ENCODE data around the gene APLN. TPM values are rescaled to one million over a fixed set of nuclear protein-coding genes. Genes with fewer than 3 reads are reported as not detected.

The APLN gene, protein sequence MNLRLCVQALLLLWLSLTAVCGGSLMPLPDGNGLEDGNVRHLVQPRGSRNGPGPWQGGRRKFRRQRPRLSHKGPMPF
- 1.1 TPM for polyA plus RNA-seq (2013, experiment 1 of 2)
- 2.7 TPM for polyA plus RNA-seq (2013, experiment 2 of 2)

GRCh38 chrX:129654652-129655546 is at the start of gene APLN:
Gene APLN, minus strand, starts transcription at chrX:129654956. Its CDS starts 326 bp downstream, at chrX:129654630.
- H3K9me3 ChIP-seq (ENCODE audit: insufficient read depth, low read depth, low read length): no peaks in the 10 kb centered on the region
- under 1% methylated on average over 63 of the region's 67 CpGs for WGBS
- H3K27ac ChIP-seq (ENCODE audit: low read depth, low read length): no peak within 1 kb of the TSS
- H3K4me1 ChIP-seq (ENCODE audit: insufficient read depth, low read length): peaks cover 6% of the 10 kb centered on the region
- H3K9ac ChIP-seq (ENCODE audit: low read depth, low read length): 0 out of 2 replicates have a peak within 1 kb of the TSS, but pooled peaks have one; percentile 26
- H3K36me3 ChIP-seq (ENCODE audit: insufficient read depth, low read length): no peaks in the 10 kb centered on the region
- H3K4me3 ChIP-seq (ENCODE audit: low read length): peak within 1 kb of the TSS; percentile 56
- H3K27me3 ChIP-seq (ENCODE audit: insufficient read depth, low read length): peaks cover 66% of the 10 kb centered on the region

GRCh38 chrX:129704491-129704890 is 49.7 kb upstream of the APLN start:
- Histone ChIP-seq H3K4me1 (ENCODE audit: insufficient read depth, low read length) (no peaks in the 10 kb centered on the region), H3K4me3 (ENCODE audit: low read length) (no peak overlapping the region), H3K36me3 (ENCODE audit: insufficient read depth, low read length) (no peaks in the 10 kb centered on the region), H3K27me3 (ENCODE audit: insufficient read depth, low read length) (no peaks in the 10 kb centered on the region), H3K9me3 (ENCODE audit: insufficient read depth, low read depth, low read length) (no peaks in the 10 kb centered on the region), H3K9ac (ENCODE audit: low read depth, low read length) (no peak overlapping the region), H3K27ac (ENCODE audit: low read depth, low read length) (no peak overlapping the region)
- 89% methylated on average over 2 of the region's 2 CpGs for WGBS

GRCh38 chrX:129701624-129702069 is 46.9 kb upstream of the APLN start:
- Histone ChIP-seq H3K27me3 (ENCODE audit: insufficient read depth, low read length) (no peaks in the 10 kb centered on the region), H3K9me3 (ENCODE audit: insufficient read depth, low read depth, low read length) (no peaks in the 10 kb centered on the region), H3K4me1 (ENCODE audit: insufficient read depth, low read length) (peaks cover 9% of the 10 kb centered on the region; the same call in 1 of the 2 replicates), H3K27ac (ENCODE audit: low read depth, low read length) (no peak overlapping the region), H3K9ac (ENCODE audit: low read depth, low read length) (no peak overlapping the region), H3K4me3 (ENCODE audit: low read length) (no peak overlapping the region), H3K36me3 (ENCODE audit: insufficient read depth, low read length) (no peaks in the 10 kb centered on the region)
- WGBS: 93% methylated on average over 8 of the region's 8 CpGs

- no peak overlapping the region for H3K27ac ChIP-seq (ENCODE audit: low read depth, low read length)
- no peaks in the 10 kb centered on the region for H3K9me3 ChIP-seq (ENCODE audit: insufficient read depth, low read depth, low read length)
- 93% methylated on average over 3 of the region's 4 CpGs for WGBS
- no peak overlapping the region for H3K4me3 ChIP-seq (ENCODE audit: low read length)
- no peak overlapping the region for H3K9ac ChIP-seq (ENCODE audit: low read depth, low read length)
- no peaks in the 10 kb centered on the region for H3K27me3 ChIP-seq (ENCODE audit: insufficient read depth, low read length)
- H3K4me1 ChIP-seq (ENCODE audit: insufficient read depth, low read length): peaks cover 18% of the 10 kb centered on the region; the same call in 1 of the 2 replicates
- H3K36me3 ChIP-seq (ENCODE audit: insufficient read depth, low read length): no peaks in the 10 kb centered on the region
These were observed 45.8 kb upstream of the APLN start for GRCh38 chrX:129700536-129700935.

DNA sequence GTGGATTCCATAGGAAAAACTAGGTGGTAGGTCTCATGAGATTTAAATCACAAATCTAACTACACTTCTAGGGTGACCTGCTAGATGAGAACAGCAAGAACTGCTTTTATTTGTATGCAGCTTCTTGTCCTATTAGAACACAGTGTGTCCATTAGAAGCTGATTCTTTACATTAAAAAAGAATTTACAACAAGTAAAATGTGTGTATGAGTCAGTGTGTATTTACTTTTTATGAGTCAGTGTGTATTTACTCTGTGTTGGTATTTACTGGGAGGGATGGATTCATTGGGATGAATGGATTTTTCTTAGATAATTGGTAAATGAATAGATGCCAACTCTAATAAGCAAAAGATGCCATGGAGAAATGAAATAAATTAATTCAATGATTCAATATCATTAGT is 43.4 kb upstream of the APLN start:
- no peak overlapping the region for H3K4me3 ChIP-seq (ENCODE audit: low read length)
- peaks cover 18% of the 10 kb centered on the region; the same call in 1 of the 2 replicates for H3K4me1 ChIP-seq (ENCODE audit: insufficient read depth, low read length)
- no peak overlapping the region for H3K27ac ChIP-seq (ENCODE audit: low read depth, low read length)
- H3K9me3 ChIP-seq (ENCODE audit: insufficient read depth, low read depth, low read length): no peaks in the 10 kb centered on the region
- H3K36me3 ChIP-seq (ENCODE audit: insufficient read depth, low read length): no peaks in the 10 kb centered on the region
- no peaks in the 10 kb centered on the region for H3K27me3 ChIP-seq (ENCODE audit: insufficient read depth, low read length)
- no peak overlapping the region for H3K9ac ChIP-seq (ENCODE audit: low read depth, low read length)

DNA sequence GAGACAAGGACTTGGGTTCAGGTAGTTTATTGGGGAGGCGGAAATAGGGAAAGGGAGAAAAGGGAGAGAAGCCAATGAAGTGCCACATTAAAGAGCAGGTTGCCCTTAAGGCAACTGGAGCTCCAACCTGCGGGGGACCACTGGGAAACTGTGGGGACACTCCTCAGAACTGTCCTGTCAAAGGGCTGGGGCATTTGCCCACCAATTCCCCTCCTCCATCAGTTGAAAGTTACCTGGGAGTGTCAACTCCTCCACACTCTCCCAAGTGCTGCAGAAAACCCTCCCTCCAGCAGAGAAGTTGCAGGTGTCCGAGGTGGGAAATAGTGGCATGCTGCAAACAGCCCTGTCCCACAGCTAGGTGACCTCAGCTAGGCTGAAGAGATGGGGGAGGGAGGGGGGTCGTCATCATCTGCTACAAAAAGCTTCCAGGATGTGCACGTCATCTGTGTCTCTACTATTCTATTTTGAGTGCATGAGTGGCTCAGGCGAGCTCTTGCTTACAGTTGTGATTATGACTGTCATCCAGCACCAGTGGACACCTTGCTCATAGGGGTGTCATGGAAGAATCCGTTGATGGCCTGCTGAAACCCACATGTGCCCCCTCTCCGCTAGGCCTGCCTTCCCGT is 42.6 kb upstream of the APLN start:
- Histone ChIP-seq H3K9ac (ENCODE audit: low read depth, low read length) (no peak overlapping the region), H3K4me1 (ENCODE audit: insufficient read depth, low read length) (peaks cover 18% of the 10 kb centered on the region; the same call in 1 of the 2 replicates), H3K9me3 (ENCODE audit: insufficient read depth, low read depth, low read length) (no peaks in the 10 kb centered on the region), H3K36me3 (ENCODE audit: insufficient read depth, low read length) (no peaks in the 10 kb centered on the region), H3K4me3 (ENCODE audit: low read length) (no peak overlapping the region), H3K27me3 (ENCODE audit: insufficient read depth, low read length) (no peaks in the 10 kb centered on the region), H3K27ac (ENCODE audit: low read depth, low read length) (no peak overlapping the region)
- WGBS: 63% methylated on average over 9 of the region's 9 CpGs

GRCh38 chrX:129696463-129697155 is 41.9 kb upstream of the APLN start:
- Histone ChIP-seq H3K36me3 (ENCODE audit: insufficient read depth, low read length) (no peaks in the 10 kb centered on the region), H3K4me1 (ENCODE audit: insufficient read depth, low read length) (peaks cover 18% of the 10 kb centered on the region; the same call in 1 of the 2 replicates)
- 46% methylated on average over 7 of the region's 8 CpGs for WGBS

GRCh38 chrX:129695937-129696336 is 41.2 kb upstream of the APLN start:
- H3K36me3 ChIP-seq (ENCODE audit: insufficient read depth, low read length): no peaks in the 10 kb centered on the region
- no peaks in the 10 kb centered on the region for H3K9me3 ChIP-seq (ENCODE audit: insufficient read depth, low read depth, low read length)
- no peaks in the 10 kb centered on the region for H3K27me3 ChIP-seq (ENCODE audit: insufficient read depth, low read length)
- 86% methylated on average over 8 of the region's 8 CpGs for WGBS
- H3K9ac ChIP-seq (ENCODE audit: low read depth, low read length): no peak overlapping the region
- H3K27ac ChIP-seq (ENCODE audit: low read depth, low read length): no peak overlapping the region
- H3K4me3 ChIP-seq (ENCODE audit: low read length): no peak overlapping the region
- H3K4me1 ChIP-seq (ENCODE audit: insufficient read depth, low read length): peaks cover 18% of the 10 kb centered on the region; the same call in 1 of the 2 replicates

More at GRCh38 chrX:129696463-129697155, 41.9 kb upstream of the APLN start:
- no peak overlapping the region for H3K9ac ChIP-seq (ENCODE audit: low read depth, low read length)
- H3K27me3 ChIP-seq (ENCODE audit: insufficient read depth, low read length): no peaks in the 10 kb centered on the region
- H3K9me3 ChIP-seq (ENCODE audit: insufficient read depth, low read depth, low read length): no peaks in the 10 kb centered on the region
- H3K4me3 ChIP-seq (ENCODE audit: low read length): no peak overlapping the region
- H3K27ac ChIP-seq (ENCODE audit: low read depth, low read length): no peak overlapping the region; the same call in 1 of the 2 replicates

DNA sequence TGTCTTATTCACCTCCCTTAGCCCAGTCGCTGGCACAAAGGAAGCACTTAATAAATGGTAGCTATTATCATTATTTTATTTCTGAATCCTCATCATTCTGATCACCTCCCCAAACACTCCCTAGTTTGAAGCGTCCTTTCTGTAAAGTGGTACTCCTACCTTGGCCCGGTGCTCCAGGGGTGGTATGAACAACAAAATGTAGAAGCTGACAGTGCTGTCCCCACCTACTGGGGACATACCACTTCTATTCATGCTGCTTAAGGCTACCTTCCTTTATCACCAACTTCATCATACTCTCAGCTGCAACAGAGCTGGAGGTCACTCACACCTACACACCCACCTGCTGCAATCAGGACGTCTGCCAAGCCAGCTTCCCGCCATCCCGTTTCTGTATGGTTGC is 40.8 kb upstream of the APLN start:
- H3K4me1 ChIP-seq (ENCODE audit: insufficient read depth, low read length): peaks cover 18% of the 10 kb centered on the region; the same call in 1 of the 2 replicates
- no peaks in the 10 kb centered on the region for H3K9me3 ChIP-seq (ENCODE audit: insufficient read depth, low read depth, low read length)
- no peaks in the 10 kb centered on the region for H3K36me3 ChIP-seq (ENCODE audit: insufficient read depth, low read length)
- H3K9ac ChIP-seq (ENCODE audit: low read depth, low read length): no peak overlapping the region
- 86% methylated on average over 5 of the region's 6 CpGs for WGBS
- H3K27me3 ChIP-seq (ENCODE audit: insufficient read depth, low read length): no peaks in the 10 kb centered on the region
- no peak overlapping the region for H3K4me3 ChIP-seq (ENCODE audit: low read length)
- no peak overlapping the region for H3K27ac ChIP-seq (ENCODE audit: low read depth, low read length)

GRCh38 chrX:129694805-129695204 is 40.0 kb upstream of the APLN start:
- no peak overlapping the region for H3K9ac ChIP-seq (ENCODE audit: low read depth, low read length)
- H3K4me1 ChIP-seq (ENCODE audit: insufficient read depth, low read length): peaks cover 18% of the 10 kb centered on the region; the same call in 1 of the 2 replicates
- H3K9me3 ChIP-seq (ENCODE audit: insufficient read depth, low read depth, low read length): no peaks in the 10 kb centered on the region
- H3K4me3 ChIP-seq (ENCODE audit: low read length): no peak overlapping the region
- 96% methylated on average over 5 of the region's 5 CpGs for WGBS
- no peaks in the 10 kb centered on the region for H3K36me3 ChIP-seq (ENCODE audit: insufficient read depth, low read length)
- no peaks in the 10 kb centered on the region for H3K27me3 ChIP-seq (ENCODE audit: insufficient read depth, low read length)
- no peak overlapping the region for H3K27ac ChIP-seq (ENCODE audit: low read depth, low read length)
